Activated CD8-positive, alpha-beta memory T cell treated with anti-CD3 and anti-CD28 coated beads, Interleukin-2, amount 10 ng/mL, durations not matched to agents 7 days and 5 days (primary cell): ENCODE data around the gene ATP4B. TPM values are rescaled to one million over a fixed set of nuclear protein-coding genes. Genes with fewer than 3 reads are reported as not detected.

ENCODE experiments used
- ATAC-seq: fragments of 150-1000 bp; cut with Tn5 transposase; one replicate; pipeline ENCODE4 v1.10.0; 2021; ENCODE audit warnings: moderate library complexity
- CTCF ChIA-PET: fragments of 350-600 bp; sonication (Branson Sonifier 250); formaldehyde crosslinking; loops from one replicate; lab custom pipeline; 2021; ENCODE audit warnings: antibody characterized with exemption; lab: Charles Lee
- DNase-seq: peaks from one replicate; pipeline ENCODE4 v3.0.0-alpha.2; 2020
- H3K27ac Mint-ChIP-seq: one replicate; pipeline ENCODE4 v1.8.0; 2021; ENCODE audit warnings: mild to moderate bottlenecking, mixed read lengths
- H3K27me3 Mint-ChIP-seq: one replicate; pipeline ENCODE4 v1.8.0; 2021; ENCODE audit warnings: mixed read lengths
- H3K36me3 Mint-ChIP-seq: one replicate; pipeline ENCODE4 v1.8.0; 2021; ENCODE audit warnings: mild to moderate bottlenecking, mixed read lengths
- H3K4me1 Mint-ChIP-seq: one replicate; pipeline ENCODE4 v1.8.0; 2021; ENCODE audit warnings: mixed read lengths
- H3K4me3 Mint-ChIP-seq: one replicate; pipeline ENCODE4 v1.8.0; 2021; ENCODE audit warnings: mild to moderate bottlenecking, moderate library complexity, mixed read lengths
- H3K9me3 Mint-ChIP-seq: one replicate; pipeline ENCODE4 v1.8.0; 2022; ENCODE audit warnings: low read depth, mixed read lengths
- total RNA-seq, 2 experiments: library from RNA; stranded (reverse); gene quantifications; one replicate each; pipeline ENCODE4 v1.2.3, GENCODE V29; 2021

ATP4B gene
- not detected for total RNA-seq

DNA sequence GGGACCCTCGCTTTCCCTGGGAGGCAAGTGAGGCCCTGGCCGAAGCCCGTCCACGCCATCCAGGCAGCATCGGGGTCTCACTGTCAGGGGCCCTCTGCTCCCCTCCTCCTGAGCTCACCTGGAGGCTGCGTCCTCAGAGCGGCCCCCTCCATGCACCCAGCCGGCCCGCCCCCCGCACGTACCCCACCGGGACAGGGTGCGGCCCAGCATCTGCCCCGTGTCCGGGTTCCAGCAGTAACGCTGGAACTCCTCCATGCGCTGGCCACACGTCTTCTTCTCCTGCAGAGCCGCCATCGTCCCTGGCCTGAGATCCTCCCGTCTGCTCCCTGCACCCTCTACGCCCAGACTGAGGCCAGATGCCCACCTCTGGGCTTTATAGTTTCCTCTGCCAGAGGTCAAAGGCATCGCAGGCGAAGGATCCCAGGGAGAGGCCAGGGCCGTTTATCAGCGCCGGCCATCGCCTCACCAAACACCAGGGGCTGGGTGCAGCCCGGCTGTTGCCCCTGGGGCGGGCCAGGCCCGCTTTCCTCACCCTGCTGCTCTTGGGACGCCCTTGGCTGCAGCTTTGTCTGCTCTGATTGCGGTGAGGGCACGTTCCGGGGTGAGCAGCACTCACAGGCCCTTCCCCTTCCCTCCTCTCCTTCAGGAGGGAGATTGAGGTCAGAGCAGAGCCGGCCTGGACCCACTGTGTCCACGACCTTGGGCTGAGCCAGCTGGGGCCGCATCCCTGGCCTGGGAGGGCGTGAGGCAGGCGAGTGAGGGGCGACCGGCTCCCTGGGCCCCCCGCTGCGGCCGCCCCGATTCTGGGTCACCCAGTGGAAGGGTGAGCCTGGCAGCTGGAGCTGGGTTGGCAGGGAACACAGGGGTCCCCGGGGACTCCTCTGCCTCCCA is at the start of gene ATP4B:
Gene ATP4B, minus strand, starts transcription at position 348 of the 891 bp plus-strand sequence. Its CDS starts 54 bp downstream, at position 294.
- peaks cover 17% of the 10 kb centered on the region for H3K27me3 Mint-ChIP-seq
- CTCF ChIA-PET: no interaction called here
- H3K27ac Mint-ChIP-seq: no peak within 1 kb of the TSS
- ATAC-seq (no peak), DNase-seq (no peak)
- H3K9me3 Mint-ChIP-seq: peaks cover 9% of the 10 kb centered on the region
- peaks cover 7% of the 10 kb centered on the region for H3K4me1 Mint-ChIP-seq
- H3K4me3 Mint-ChIP-seq: no peak within 1 kb of the TSS
- H3K36me3 Mint-ChIP-seq: peaks cover 2% of the 10 kb centered on the region

DNA sequence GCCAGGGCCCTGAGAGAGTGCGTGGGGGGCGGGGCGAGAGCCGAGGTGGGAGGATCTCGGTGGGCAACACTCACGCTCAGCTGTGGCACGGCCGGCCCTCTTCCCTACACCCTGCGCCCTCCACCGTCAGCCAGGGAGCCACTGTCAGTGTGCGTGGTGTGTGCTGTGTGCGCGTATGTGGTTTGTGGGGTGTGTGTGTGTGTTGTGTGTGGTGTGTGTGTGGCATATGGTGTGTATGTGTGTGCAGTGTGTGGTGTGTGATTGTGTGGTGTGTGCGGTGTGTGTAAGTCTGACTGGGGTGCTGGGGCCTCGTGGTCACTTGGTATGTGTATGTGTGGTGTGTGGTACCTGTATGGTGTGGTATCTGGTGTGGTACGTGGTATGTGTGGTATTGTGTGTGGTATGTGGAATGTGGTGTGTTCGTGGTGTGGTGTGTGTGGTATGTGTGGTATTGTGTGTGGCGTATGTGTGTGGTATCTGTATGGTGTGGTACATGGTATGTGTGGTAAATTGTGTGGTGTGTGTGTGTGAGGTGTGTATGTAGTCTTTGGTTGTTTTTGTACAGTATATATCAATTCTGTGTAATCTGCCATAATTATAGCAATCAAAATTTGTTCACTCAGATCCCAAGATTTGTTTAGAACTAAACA is 14.1 kb upstream of the ATP4B start:
- Mint-ChIP-seq H3K9me3 (peaks cover 4% of the 10 kb centered on the region), H3K27ac (peak overlapping the region; percentile 64), H3K27me3 (no peaks in the 10 kb centered on the region), H3K4me3 (peak overlapping the region; percentile 25), H3K4me1 (peaks cover 2% of the 10 kb centered on the region), H3K36me3 (peaks cover 2% of the 10 kb centered on the region)
- no peak for ATAC-seq
- CTCF ChIA-PET: interaction anchor here (1.3 kb wide), 1 partner anchor 53 kb away, joined by 3 read pairs; no protein-coding TSS in a partner anchor
- DNase-seq: no peak

DNA sequence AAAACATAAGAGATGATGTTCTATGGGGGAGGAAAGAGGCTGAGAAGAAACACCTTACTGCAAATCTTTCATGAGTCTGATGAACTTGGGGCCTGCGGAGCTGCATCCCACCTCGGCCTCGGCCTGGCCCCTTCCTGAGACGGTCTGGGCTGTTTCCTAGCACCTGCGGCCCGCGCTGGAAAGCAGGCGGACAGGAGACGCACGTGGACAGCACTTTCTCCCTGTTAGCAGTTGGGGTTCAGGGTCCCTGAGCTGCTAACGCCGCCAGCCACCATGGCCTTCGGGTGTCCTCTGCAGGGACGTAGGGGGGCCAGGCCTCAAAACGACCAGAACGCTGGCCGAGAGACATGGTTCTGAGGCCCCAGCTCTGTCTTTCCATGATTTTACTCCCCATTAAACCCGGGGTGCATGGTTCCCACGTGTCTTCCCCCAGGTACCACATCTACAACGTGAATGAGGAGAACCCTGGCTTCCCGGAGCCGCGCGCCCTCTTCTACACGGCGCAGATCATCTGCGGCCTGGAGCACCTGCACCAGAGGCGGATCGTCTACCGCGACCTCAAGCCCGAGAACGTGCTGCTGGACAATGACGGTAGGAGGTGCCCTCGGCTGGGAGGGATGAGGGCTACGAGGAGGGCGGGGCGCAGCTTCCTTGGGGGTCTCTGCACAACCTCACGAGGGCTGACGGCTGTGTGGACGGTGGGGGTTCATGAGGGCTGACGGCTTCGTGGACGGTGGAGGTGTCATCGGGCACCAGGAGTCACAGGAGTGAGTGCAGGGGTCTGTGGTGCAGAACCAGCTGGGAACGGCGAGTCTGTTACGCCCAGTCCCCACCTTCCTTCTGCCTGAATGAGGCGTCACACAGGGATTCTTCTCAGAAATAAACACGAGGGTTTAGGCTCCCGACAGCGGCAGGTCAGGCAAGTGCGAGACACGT is 13.3 kb upstream of the ATP4B start:
- ATAC-seq (no peak), DNase-seq (no peak)
- peaks cover 4% of the 10 kb centered on the region for H3K9me3 Mint-ChIP-seq
- CTCF ChIA-PET: interaction anchor here (1.3 kb wide), 1 partner anchor 53 kb away, joined by 3 read pairs; no protein-coding TSS in a partner anchor
- peaks cover 2% of the 10 kb centered on the region for H3K36me3 Mint-ChIP-seq
- H3K4me3 Mint-ChIP-seq: no peak overlapping the region
- H3K27ac Mint-ChIP-seq: no peak overlapping the region
- H3K4me1 Mint-ChIP-seq: peaks cover 2% of the 10 kb centered on the region
- no peaks in the 10 kb centered on the region for H3K27me3 Mint-ChIP-seq

DNA sequence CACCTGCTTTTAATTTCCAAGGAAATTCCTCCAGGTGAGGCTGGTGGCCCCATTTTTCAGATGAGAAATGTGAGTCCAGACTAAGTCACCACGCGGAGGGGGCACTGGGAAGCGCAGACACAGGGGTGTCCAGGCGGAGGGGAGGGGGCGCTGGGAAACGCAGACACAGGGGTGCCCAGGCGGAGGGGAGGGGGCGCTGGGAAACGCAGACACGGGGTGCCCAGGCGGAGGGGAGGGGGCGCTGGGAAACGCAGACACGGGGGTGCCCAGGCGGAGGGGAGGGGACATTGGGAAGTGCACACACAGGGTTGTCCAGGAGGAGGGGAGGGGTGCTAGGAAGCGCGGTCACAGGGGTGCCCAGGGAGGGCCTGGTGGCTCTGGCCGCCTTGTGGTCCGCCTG is 12.5 kb upstream of the ATP4B start:
- H3K4me1 Mint-ChIP-seq: peaks cover 2% of the 10 kb centered on the region
- H3K4me3 Mint-ChIP-seq: no peak overlapping the region
- H3K27ac Mint-ChIP-seq: no peak overlapping the region
- peaks cover 4% of the 10 kb centered on the region for H3K9me3 Mint-ChIP-seq
- H3K36me3 Mint-ChIP-seq: peaks cover 2% of the 10 kb centered on the region
- no peaks in the 10 kb centered on the region for H3K27me3 Mint-ChIP-seq
- CTCF ChIA-PET: interaction anchor here (1.3 kb wide), 1 partner anchor 54 kb away, joined by 3 read pairs; no protein-coding TSS in a partner anchor
- no peak for DNase-seq
- no peak for ATAC-seq

DNA sequence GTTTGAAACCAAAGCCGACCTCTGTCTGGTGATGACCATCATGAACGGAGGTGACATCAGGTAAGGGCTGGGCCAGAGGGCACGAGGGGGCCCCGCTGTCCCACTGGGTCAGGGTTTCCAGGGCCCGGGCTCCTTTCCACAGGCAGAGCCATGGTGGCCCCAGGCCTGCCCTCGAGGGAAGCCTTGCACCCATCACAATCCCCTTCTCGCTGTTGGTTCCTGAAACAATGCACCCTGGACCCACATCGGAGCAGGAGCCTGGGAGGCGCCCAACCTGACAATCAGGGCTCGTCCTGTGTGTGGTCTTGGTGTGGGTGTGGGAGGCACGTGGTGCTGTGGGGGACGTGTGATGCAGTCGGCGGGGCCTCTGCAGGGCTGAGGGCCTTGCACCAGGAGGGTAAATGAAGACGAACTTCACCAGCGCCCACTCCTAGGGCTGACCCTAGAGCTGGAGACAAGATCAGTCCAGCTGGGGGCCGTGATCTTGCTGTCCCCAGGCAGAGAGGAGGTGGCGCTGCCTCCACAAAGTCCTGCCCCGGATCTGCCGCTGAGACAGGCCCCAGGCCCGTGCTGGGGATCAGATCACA is 11.8 kb upstream of the ATP4B start:
- no peaks in the 10 kb centered on the region for H3K27me3 Mint-ChIP-seq
- peaks cover 4% of the 10 kb centered on the region for H3K9me3 Mint-ChIP-seq
- peaks cover 2% of the 10 kb centered on the region for H3K4me1 Mint-ChIP-seq
- no peak overlapping the region for H3K4me3 Mint-ChIP-seq
- H3K27ac Mint-ChIP-seq: no peak overlapping the region
- ATAC-seq (no peak), DNase-seq (no peak)
- CTCF ChIA-PET: no interaction called here
- H3K36me3 Mint-ChIP-seq: peaks cover 2% of the 10 kb centered on the region

DNA sequence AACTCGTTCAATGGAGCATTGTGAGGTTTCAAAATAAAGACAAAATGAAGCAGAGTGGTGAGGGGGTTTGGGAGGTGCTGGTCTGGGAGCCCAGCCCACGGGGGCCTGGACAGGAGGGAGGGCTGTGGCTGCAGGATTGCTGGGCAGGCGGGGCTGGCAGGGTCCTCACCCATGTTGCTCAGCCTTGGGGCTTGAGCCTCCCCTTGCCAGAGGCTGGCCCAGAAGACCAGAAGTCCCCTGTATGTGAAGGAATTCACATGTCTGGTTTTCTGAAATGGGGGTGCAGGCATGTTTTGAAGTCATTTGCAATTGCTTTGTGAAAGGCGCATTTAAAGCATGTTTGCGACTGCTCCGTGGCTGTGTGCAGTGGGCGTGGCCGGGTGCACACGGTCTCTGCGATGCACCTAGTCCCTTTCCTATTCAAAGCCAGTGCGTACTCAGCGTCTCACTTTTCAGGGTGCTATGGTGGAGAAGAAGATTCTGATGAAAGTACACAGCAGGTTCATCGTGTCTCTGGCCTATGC is 11.3 kb upstream of the ATP4B start:
- Mint-ChIP-seq H3K27ac (no peak overlapping the region), H3K4me1 (peaks cover 2% of the 10 kb centered on the region), H3K36me3 (peaks cover 2% of the 10 kb centered on the region), H3K27me3 (no peaks in the 10 kb centered on the region), H3K9me3 (peaks cover 4% of the 10 kb centered on the region), H3K4me3 (no peak overlapping the region)
- CTCF ChIA-PET: no interaction called here
- no peak for DNase-seq
- ATAC-seq: no peak

DNA sequence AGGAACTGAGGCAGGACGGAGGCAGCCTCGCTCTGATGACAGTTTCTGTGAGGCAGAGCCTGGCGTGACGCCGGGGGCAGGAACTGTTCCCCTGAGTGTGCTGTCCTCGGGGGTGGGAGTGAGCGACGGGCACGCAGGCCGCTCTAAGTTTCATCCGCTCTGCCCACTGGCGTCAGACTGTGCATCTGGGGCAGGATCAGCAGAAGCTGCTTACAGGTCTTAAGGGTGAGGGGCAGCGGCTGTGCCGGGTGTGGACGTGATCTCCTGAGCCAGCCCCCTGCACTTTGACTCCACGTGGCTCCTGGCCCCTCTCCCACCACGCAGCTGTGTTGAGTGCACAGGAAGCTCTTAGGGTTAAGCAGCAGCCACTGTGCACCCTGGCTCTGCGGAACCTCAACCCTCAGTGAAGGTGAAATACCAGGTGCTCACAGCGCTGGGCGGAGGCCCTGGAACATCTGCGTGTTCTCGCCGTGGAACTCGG is 10.5 kb upstream of the ATP4B start:
- no peak for DNase-seq
- Mint-ChIP-seq H3K4me1 (peaks cover 2% of the 10 kb centered on the region), H3K9me3 (peaks cover 4% of the 10 kb centered on the region), H3K27me3 (peaks cover under 1% of the 10 kb centered on the region), H3K36me3 (peaks cover 2% of the 10 kb centered on the region), H3K4me3 (no peak overlapping the region), H3K27ac (no peak overlapping the region)
- ATAC-seq: no peak
- CTCF ChIA-PET: no interaction called here

DNA sequence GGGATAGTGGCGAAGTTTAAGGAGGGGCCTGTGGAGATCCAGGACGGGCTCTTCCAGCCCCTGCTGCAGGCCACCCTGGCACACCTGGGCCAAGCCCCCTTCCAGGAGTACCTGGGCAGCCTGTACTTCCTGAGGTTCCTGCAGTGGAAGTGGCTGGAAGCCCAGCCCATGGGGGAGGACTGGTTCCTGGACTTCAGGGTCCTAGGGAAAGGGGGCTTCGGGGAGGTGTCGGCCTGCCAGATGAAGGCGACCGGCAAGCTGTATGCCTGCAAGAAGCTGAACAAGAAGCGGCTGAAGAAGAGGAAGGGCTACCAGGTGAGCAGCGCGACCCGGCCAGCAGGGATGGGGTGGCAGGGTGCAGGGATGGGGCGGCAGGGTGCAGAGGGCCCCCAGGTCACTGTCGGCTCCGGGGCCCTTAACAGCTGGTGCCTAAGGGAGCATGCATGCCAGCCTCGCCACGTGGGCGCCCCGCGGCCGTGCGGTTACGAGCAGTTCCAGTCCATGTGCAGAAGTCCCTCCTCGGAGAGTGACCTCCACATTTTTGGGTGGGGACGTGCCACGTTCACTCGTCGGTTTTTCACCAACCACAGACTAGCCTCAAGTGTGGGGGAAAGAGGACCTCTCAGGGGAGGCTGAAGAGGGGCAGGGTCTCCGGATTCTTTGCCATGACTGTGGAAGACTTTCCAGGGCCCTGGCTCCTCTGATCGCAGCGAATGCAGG is 9.9 kb upstream of the ATP4B start:
- no peak overlapping the region for H3K4me3 Mint-ChIP-seq
- H3K9me3 Mint-ChIP-seq: peaks cover 4% of the 10 kb centered on the region
- CTCF ChIA-PET: no interaction called here
- DNase-seq (no peak), ATAC-seq (no peak)
- H3K27ac Mint-ChIP-seq: no peak overlapping the region
- peaks cover 2% of the 10 kb centered on the region for H3K36me3 Mint-ChIP-seq
- peaks cover 2% of the 10 kb centered on the region for H3K27me3 Mint-ChIP-seq
- H3K4me1 Mint-ChIP-seq: peaks cover 2% of the 10 kb centered on the region

DNA sequence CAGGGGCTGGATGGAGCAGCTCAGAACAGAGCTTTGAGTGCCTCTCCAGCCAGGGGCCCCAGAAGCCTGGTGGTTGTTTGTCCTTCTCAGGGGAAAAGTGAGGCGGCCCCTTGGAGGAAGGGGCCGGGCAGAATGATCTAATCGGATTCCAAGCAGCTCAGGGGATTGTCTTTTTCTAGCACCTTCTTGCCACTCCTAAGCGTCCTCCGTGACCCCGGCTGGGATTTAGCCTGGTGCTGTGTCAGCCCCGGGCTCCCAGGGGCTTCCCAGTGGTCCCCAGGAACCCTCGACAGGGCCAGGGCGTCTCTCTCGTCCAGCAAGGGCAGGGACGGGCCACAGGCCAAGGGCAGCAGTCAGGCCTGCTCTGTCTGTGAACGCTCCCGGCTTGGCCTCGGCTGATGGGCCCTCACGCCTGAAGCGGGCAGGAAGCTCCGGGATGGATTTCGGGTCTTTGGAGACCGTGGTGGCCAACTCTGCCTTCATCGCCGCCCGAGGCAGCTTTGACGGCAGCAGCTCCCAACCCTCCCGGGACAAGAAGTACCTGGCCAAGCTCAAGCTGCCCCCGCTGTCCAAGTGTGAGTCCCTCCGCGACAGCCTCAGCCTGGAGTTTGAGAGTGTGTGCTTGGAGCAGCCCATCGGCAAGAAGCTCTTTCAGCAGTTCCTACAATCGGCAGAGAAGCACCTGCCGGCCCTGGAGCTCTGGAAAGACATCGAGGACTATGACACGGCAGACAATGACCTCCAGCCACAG is 9.1 kb upstream of the ATP4B start, which contains the start of gene GRK1:
Gene GRK1, plus strand, starts transcription at position 269 of the 751 bp plus-strand sequence. Its CDS starts 168 bp downstream, at position 437.
- no peak for ATAC-seq
- Mint-ChIP-seq H3K27me3 (peaks cover 4% of the 10 kb centered on the region), H3K4me1 (peaks cover under 1% of the 10 kb centered on the region), H3K9me3 (peaks cover under 1% of the 10 kb centered on the region), H3K4me3 (no peak within 1 kb of the TSS), H3K27ac (no peak within 1 kb of the TSS), H3K36me3 (no peaks in the 10 kb centered on the region)
- DNase-seq: no peak
- CTCF ChIA-PET: no interaction called here

DNA sequence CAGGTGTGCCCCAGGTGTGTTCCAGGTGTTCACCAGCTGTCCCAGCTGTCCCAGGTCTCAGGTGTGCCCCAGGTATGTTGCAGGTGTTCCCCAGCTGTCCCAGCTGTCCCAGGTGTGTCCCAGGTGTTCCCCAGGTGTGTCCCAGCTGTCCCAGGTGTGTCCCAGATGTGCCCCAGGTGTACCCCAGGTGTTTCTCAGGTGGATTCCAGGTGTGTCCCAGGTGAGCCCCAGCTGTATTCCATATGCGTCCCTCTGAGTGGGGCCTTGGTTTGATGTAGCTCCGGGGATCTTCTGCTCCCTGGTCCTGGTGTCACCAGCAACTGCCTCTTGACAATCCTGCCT is 8.3 kb upstream of the ATP4B start:
- no peak for ATAC-seq
- Mint-ChIP-seq H3K9me3 (peaks cover 3% of the 10 kb centered on the region), H3K36me3 (peaks cover under 1% of the 10 kb centered on the region), H3K27me3 (peaks cover 13% of the 10 kb centered on the region), H3K27ac (no peak overlapping the region), H3K4me1 (no peaks in the 10 kb centered on the region), H3K4me3 (no peak overlapping the region)
- no peak for DNase-seq
- CTCF ChIA-PET: no interaction called here

DNA sequence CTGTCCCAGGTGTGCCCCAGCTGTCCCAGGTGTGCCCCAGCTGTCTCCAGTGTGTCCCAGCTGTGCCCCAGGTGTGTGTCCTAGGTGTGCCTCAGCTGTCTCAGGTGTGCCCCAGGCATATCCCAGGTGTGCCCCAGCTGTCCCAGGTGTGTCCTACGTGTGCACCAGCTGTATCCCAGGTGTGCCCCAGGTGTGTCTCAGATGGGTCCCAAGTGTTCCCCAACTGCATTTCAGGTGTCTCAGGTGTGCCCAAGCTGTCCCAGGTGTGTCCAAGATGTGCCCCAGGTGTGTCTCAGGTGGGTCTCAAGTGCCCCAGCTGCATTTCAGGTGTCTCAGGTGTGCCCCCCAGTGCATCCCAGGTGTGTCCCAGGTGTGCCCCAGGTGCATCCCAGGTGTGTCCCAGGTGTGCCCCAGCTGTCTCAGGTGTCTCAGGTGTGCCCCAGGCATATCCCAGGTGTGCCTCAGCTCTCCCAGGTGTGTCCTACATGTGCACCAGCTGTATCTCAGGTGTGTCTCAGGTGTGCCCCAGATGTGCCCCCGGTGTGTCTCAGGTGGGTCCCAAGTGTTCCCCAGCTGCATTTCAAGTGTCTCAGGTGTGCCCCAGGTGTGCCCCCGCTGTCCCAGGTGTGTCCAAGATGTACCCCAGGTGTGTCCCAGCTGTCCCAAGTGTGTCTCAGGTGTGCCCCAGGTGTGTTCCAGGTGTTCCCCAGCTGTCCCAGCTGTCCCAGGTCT is 7.8 kb upstream of the ATP4B start:
- CTCF ChIA-PET: no interaction called here
- H3K27me3 Mint-ChIP-seq: peaks cover 18% of the 10 kb centered on the region
- H3K27ac Mint-ChIP-seq: no peak overlapping the region
- peaks cover 2% of the 10 kb centered on the region for H3K36me3 Mint-ChIP-seq
- no peak for ATAC-seq
- no peaks in the 10 kb centered on the region for H3K4me1 Mint-ChIP-seq
- no peak overlapping the region for H3K4me3 Mint-ChIP-seq
- peaks cover 8% of the 10 kb centered on the region for H3K9me3 Mint-ChIP-seq
- DNase-seq: no peak
